ENCODE data around the gene FAM47A. TPM values are rescaled to one million over a fixed set of nuclear protein-coding genes. Genes with fewer than 3 reads are reported as not detected.

FAM47A gene
- total RNA-seq, 2 donors from 2014 or later: not detected

DNA sequence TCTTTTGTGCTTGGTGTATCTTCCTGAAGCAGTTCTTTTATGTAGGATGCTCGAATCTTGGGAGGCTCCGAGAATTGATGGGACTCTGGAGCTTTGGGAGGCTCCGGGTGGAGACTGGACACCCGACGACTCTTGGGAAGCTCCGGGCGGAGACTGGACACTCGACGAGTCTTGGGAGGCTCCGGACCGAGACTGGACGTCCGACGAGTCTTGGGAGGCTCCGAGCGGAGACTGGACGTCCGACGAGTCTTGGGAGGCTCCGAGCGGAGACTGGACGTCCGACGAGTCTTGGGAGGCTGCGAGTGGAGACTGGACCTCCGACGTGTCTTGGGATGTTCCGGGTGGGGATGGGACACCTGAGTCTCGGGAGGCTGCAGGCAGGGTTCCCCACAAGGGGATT is 1.6 kb downstream of the FAM47A start:
- Histone ChIP-seq H3K27me3 (ENCODE audit: control insufficient read depth, insufficient read depth, low read length, poor library complexity, severe bottlenecking) (no peaks in the 10 kb centered on the region), H3K4me1 (ENCODE audit: control insufficient read depth, insufficient read depth, low read length) (no peaks in the 10 kb centered on the region), H3K4me3 (ENCODE audit: low read length) (no peak overlapping the region), H3K36me3 (ENCODE audit: control insufficient read depth, insufficient read depth, low read length) (no peaks in the 10 kb centered on the region), H3K9ac (ENCODE audit: extremely low read depth, low read length, poor library complexity, severe bottlenecking) (no peak overlapping the region), H3K9me3 (ENCODE audit: control insufficient read depth, low read length) (no peaks in the 10 kb centered on the region), H3K27ac (ENCODE audit: low read depth, low read length) (no peak overlapping the region)
- DNase-seq: no peak
- Mint-ChIP-seq H3K4me1 (no peaks in the 10 kb centered on the region), H3K4me3 (no peak overlapping the region), H3K27ac (no peak overlapping the region), H3K36me3 (ENCODE audit: low read depth) (no peaks in the 10 kb centered on the region), H3K9me3 (peaks cover 8% of the 10 kb centered on the region), H3K27me3 (ENCODE audit: insufficient read depth) (no peaks in the 10 kb centered on the region)
- WGBS, 2 experiments (ENCODE audit: insufficient coverage in 1 of 2, insufficient read length in 1 of 2): 94 to 95% methylated on average over 8 to 28 of the region's 29 CpGs
- TF ChIP-seq, protein P1, sequence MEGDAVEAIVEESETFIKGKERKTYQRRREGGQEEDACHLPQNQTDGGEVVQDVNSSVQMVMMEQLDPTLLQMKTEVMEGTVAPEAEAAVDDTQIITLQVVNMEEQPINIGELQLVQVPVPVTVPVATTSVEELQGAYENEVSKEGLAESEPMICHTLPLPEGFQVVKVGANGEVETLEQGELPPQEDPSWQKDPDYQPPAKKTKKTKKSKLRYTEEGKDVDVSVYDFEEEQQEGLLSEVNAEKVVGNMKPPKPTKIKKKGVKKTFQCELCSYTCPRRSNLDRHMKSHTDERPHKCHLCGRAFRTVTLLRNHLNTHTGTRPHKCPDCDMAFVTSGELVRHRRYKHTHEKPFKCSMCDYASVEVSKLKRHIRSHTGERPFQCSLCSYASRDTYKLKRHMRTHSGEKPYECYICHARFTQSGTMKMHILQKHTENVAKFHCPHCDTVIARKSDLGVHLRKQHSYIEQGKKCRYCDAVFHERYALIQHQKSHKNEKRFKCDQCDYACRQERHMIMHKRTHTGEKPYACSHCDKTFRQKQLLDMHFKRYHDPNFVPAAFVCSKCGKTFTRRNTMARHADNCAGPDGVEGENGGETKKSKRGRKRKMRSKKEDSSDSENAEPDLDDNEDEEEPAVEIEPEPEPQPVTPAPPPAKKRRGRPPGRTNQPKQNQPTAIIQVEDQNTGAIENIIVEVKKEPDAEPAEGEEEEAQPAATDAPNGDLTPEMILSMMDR (conservative IDR thresholded peaks at IDR 0.05): no peak

DNA sequence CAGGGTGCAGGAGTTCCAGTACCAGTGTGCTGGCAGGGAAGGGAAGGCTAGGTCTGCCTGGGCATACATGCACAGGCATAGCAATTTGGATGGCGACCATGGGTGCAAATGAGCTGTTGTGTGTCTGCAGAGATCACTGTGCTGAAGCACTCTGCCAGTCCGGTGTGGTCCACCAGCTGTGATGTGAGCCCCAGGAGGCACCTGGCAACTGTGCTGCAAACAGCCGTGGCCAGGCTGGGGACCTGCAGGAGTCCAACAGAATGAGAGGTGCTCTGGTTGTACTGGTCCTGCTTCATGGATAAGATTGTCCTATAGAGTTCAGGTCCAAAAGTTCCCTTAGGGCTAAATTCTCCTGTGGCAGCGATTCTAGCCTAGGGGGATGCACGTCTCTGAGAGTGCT is 6.1 kb downstream of the FAM47A start:
- Histone ChIP-seq H3K27ac (ENCODE audit: low read depth, low read length) (no peak overlapping the region), H3K36me3 (ENCODE audit: control insufficient read depth, insufficient read depth, low read length) (no peaks in the 10 kb centered on the region), H3K27me3 (ENCODE audit: control insufficient read depth, insufficient read depth, low read length, poor library complexity, severe bottlenecking) (no peaks in the 10 kb centered on the region), H3K4me1 (ENCODE audit: control insufficient read depth, insufficient read depth, low read length) (no peaks in the 10 kb centered on the region), H3K9me3 (ENCODE audit: control insufficient read depth, low read length) (no peaks in the 10 kb centered on the region), H3K4me3 (ENCODE audit: low read length) (no peak overlapping the region), H3K9ac (ENCODE audit: extremely low read depth, low read length, poor library complexity, severe bottlenecking) (no peak overlapping the region)
- Mint-ChIP-seq H3K36me3 (ENCODE audit: low read depth) (no peaks in the 10 kb centered on the region), H3K27ac (no peak overlapping the region), H3K9me3 (peaks cover 46% of the 10 kb centered on the region), H3K4me1 (no peaks in the 10 kb centered on the region), H3K27me3 (ENCODE audit: insufficient read depth) (no peaks in the 10 kb centered on the region), H3K4me3 (no peak overlapping the region)
- WGBS, 2 experiments (ENCODE audit: insufficient coverage in 1 of 2, insufficient read length in 1 of 2): 91 to 100% methylated on average over 1 to 5 of the region's 5 CpGs
- TF ChIP-seq, protein P1 (conservative IDR thresholded peaks at IDR 0.05): no peak
- no peak for DNase-seq

- Histone ChIP-seq H3K9me3 (ENCODE audit: control insufficient read depth, low read length) (no peaks in the 10 kb centered on the region), H3K27me3 (ENCODE audit: control insufficient read depth, insufficient read depth, low read length, poor library complexity, severe bottlenecking) (no peaks in the 10 kb centered on the region), H3K9ac (ENCODE audit: extremely low read depth, low read length, poor library complexity, severe bottlenecking) (no peak overlapping the region), H3K4me1 (ENCODE audit: control insufficient read depth, insufficient read depth, low read length) (no peaks in the 10 kb centered on the region), H3K4me3 (ENCODE audit: low read length) (no peak overlapping the region), H3K27ac (ENCODE audit: low read depth, low read length) (no peak overlapping the region), H3K36me3 (ENCODE audit: control insufficient read depth, insufficient read depth, low read length) (no peaks in the 10 kb centered on the region)
- no peak for DNase-seq
- Mint-ChIP-seq H3K27me3 (ENCODE audit: insufficient read depth) (no peaks in the 10 kb centered on the region), H3K27ac (no peak overlapping the region), H3K4me1 (no peaks in the 10 kb centered on the region), H3K4me3 (no peak overlapping the region), H3K9me3 (peaks cover 35% of the 10 kb centered on the region), H3K36me3 (ENCODE audit: low read depth) (no peaks in the 10 kb centered on the region)
- TF ChIP-seq, protein P1 (conservative IDR thresholded peaks at IDR 0.05): no peak
- WGBS, 2 experiments (ENCODE audit: insufficient coverage in 1 of 2, insufficient read length in 1 of 2): 100% methylated on average over 1 of the region's 2 CpGs; no CpG with 5 or more reads in 1 of the 2 experiments
Observed at GRCh38 chrX:34119122-34119521, 13.0 kb downstream of the FAM47A start.

Data from endodermal cell (in vitro differentiated cells).